DOHH2 (cell line): Measurements from ENCODE around the gene RFTN2.
"Not testable (repeated sequence)": the region's sequence is repeated elsewhere in the genome, so short reads cannot be mapped to it uniquely, and the experiment has no call there.

Source experiments
- H3F3A ChIP-seq: fragments of 200-600 bp; sonication (generic), shearing (Covaris generic); 2 replicates; pipeline ENCODE4 v1.6.0; 2016; ENCODE audit warnings: antibody characterized with exemption, mild to moderate bottlenecking; ENCODE audit not compliant: control insufficient read depth, insufficient read depth
- H3K27ac ChIP-seq: fragments of 200-600 bp; sonication (generic); 2 replicates; pipeline ENCODE4 v1.5.1; 2014; ENCODE audit warnings: low read depth, mild to moderate bottlenecking, low read length, moderate library complexity
- H3K27me3 ChIP-seq: fragments of 200-600 bp; sonication (generic); 2 replicates; pipeline ENCODE4 v1.6.1; 2014; ENCODE audit warnings: mild to moderate bottlenecking, low read length, mixed read lengths; ENCODE audit not compliant: control insufficient read depth
- H3K36me3 ChIP-seq: fragments of 200-600 bp; sonication (generic); 2 replicates; pipeline ENCODE4 v1.6.1; 2014; ENCODE audit warnings: mild to moderate bottlenecking, low read length, moderate library complexity, mixed read lengths; ENCODE audit not compliant: control insufficient read depth
- H3K4me1 ChIP-seq: fragments of 200-600 bp; sonication (generic); 2 replicates; pipeline ENCODE4 v1.6.1; 2014; ENCODE audit warnings: mild to moderate bottlenecking, low read length, mixed read lengths; ENCODE audit not compliant: control insufficient read depth
- H3K4me2 ChIP-seq: fragments of 200-600 bp; sonication (generic); 2 replicates; pipeline ENCODE4 v1.6.0; 2014; ENCODE audit warnings: mild to moderate bottlenecking, low read length, moderate library complexity
- H3K4me3 ChIP-seq: fragments of 200-600 bp; sonication (generic); 2 replicates; pipeline ENCODE4 v1.5.1; 2014; ENCODE audit warnings: mild to moderate bottlenecking, low read length, mixed read lengths
- H3K79me2 ChIP-seq: fragments of 200-600 bp; sonication (generic); 2 replicates; pipeline ENCODE4 v1.6.1; 2014; ENCODE audit warnings: mild to moderate bottlenecking, low read length, mixed read lengths; ENCODE audit not compliant: control insufficient read depth
- H3K9me2 ChIP-seq: fragments of 200-600 bp; sonication (generic); replicated peaks from 2 replicates; pipeline ENCODE4 v1.6.1; 2014; ENCODE audit warnings: mild to moderate bottlenecking, low read length, mixed read lengths; ENCODE audit not compliant: control insufficient read depth
- H3K9me3 ChIP-seq: fragments of 200-600 bp; sonication (generic); 2 replicates; pipeline ENCODE4 v1.6.1; 2014; ENCODE audit warnings: antibody characterized with exemption, low read length, mixed read lengths; ENCODE audit not compliant: control insufficient read depth, insufficient read depth
- H4K20me1 ChIP-seq: fragments of 200-600 bp; sonication (generic); 2 replicates; pipeline ENCODE4 v1.6.0; 2014; ENCODE audit warnings: low read depth, mild to moderate bottlenecking, antibody characterized with exemption, low read length, moderate library complexity; ENCODE audit not compliant: control insufficient read depth, insufficient read depth
- CTCF ChIP-seq: fragments of 200-600 bp; sonication (generic); IDR thresholded peaks from one replicate; pipeline ENCODE4 v1.5.1; 2014; ENCODE audit warnings: antibody characterized with exemption, mild to moderate bottlenecking, low read depth, low read length; ENCODE audit not compliant: poor library complexity, severe bottlenecking
- EZH2phosphoT487 ChIP-seq: fragments of 200-600 bp; sonication (generic); IDR thresholded peaks from 2 replicates; pipeline ENCODE4 v1.6.1; 2017; ENCODE audit warnings: borderline replicate concordance, mild to moderate bottlenecking, antibody characterized with exemption, low read length, moderate library complexity, mixed read lengths

The RFTN2 gene

GRCh38 chr2:197559681-197560080 is 115.7 kb downstream of the RFTN2 start:
- no peaks in the 10 kb centered on the region for H4K20me1 ChIP-seq
- no peaks in the 10 kb centered on the region for H3K27me3 ChIP-seq
- no peaks in the 10 kb centered on the region for H3K9me3 ChIP-seq
- no peaks in the 10 kb centered on the region for H3K9me2 ChIP-seq
- no peaks in the 10 kb centered on the region for H3K4me1 ChIP-seq
- no peak overlapping the region for H3K27ac ChIP-seq
- peaks cover 9% of the 10 kb centered on the region for H3K36me3 ChIP-seq
- no peaks in the 10 kb centered on the region for H3F3A ChIP-seq
- no peak overlapping the region for H3K4me3 ChIP-seq
- TF ChIP-seq CTCF (no peak), EZH2phosphoT487 (no peak)
- no peak overlapping the region for H3K4me2 ChIP-seq
- no peaks in the 10 kb centered on the region for H3K79me2 ChIP-seq

- no peaks in the 10 kb centered on the region for H4K20me1 ChIP-seq
- H3K27me3 ChIP-seq = no peaks in the 10 kb centered on the region
- H3K27ac ChIP-seq = no peak overlapping the region
- H3K4me1 ChIP-seq = no peaks in the 10 kb centered on the region
- H3K4me2 ChIP-seq = no peak overlapping the region
- H3K9me3 ChIP-seq = no peaks in the 10 kb centered on the region
- TF ChIP-seq EZH2phosphoT487 (no peak), CTCF (no peak)
- H3F3A ChIP-seq = no peaks in the 10 kb centered on the region
- no peaks in the 10 kb centered on the region for H3K9me2 ChIP-seq
- H3K4me3 ChIP-seq = no peak overlapping the region
- H3K79me2 ChIP-seq = no peaks in the 10 kb centered on the region
- H3K36me3 ChIP-seq = peaks cover 18% of the 10 kb centered on the region
These were observed 117.0 kb downstream of the RFTN2 start for GRCh38 chr2:197558393-197558792.

GRCh38 chr2:197556456-197556855 is 118.9 kb downstream of the RFTN2 start:
- H4K20me1 ChIP-seq = no peaks in the 10 kb centered on the region
- no peaks in the 10 kb centered on the region for H3K9me2 ChIP-seq
- H3K27me3 ChIP-seq = no peaks in the 10 kb centered on the region
- no peak overlapping the region for H3K4me2 ChIP-seq
- no peaks in the 10 kb centered on the region for H3F3A ChIP-seq
- no peak overlapping the region for H3K4me3 ChIP-seq
- H3K36me3 ChIP-seq = peaks cover 33% of the 10 kb centered on the region
- H3K79me2 ChIP-seq = no peaks in the 10 kb centered on the region
- no peak for TF ChIP-seq CTCF
- no peak for TF ChIP-seq EZH2phosphoT487
- H3K9me3 ChIP-seq = no peaks in the 10 kb centered on the region
- H3K27ac ChIP-seq = no peak overlapping the region
- H3K4me1 ChIP-seq = no peaks in the 10 kb centered on the region

- H3K4me3 ChIP-seq = no peak overlapping the region
- no peak overlapping the region for H3K27ac ChIP-seq
- no peaks in the 10 kb centered on the region for H3K9me3 ChIP-seq
- H3K4me1 ChIP-seq = no peaks in the 10 kb centered on the region
- no peaks in the 10 kb centered on the region for H3F3A ChIP-seq
- no peak overlapping the region for H3K4me2 ChIP-seq
- H4K20me1 ChIP-seq = no peaks in the 10 kb centered on the region
- no peaks in the 10 kb centered on the region for H3K79me2 ChIP-seq
- TF ChIP-seq CTCF = no peak
- no peak for TF ChIP-seq EZH2phosphoT487
- peaks cover 43% of the 10 kb centered on the region for H3K36me3 ChIP-seq
- no peaks in the 10 kb centered on the region for H3K9me2 ChIP-seq
- H3K27me3 ChIP-seq = no peaks in the 10 kb centered on the region
These were observed 119.9 kb downstream of the RFTN2 start for GRCh38 chr2:197555467-197555866.

GRCh38 chr2:197551260-197551659 is 124.1 kb downstream of the RFTN2 start:
- H3K4me2 ChIP-seq, H3K27ac ChIP-seq, H3K79me2 ChIP-seq, H3K27me3 ChIP-seq, H4K20me1 ChIP-seq, H3K9me2 ChIP-seq, H3K4me1 ChIP-seq, H3K4me3 ChIP-seq, H3K9me3 ChIP-seq, H3F3A ChIP-seq: not testable (repeated sequence)
- H3K36me3 ChIP-seq = peaks cover 54% of the 10 kb centered on the region
